Lower lobe of right lung (tissue), 2 donors: ENCODE results near the gene CREBBP. TPM values are rescaled to one million over a fixed set of nuclear protein-coding genes. Genes with fewer than 3 reads are reported as not detected.

Experiments used
- ATAC-seq, 2 donors: fragments of 200-7000 bp; cut with Tn5 transposase; one replicate each; pipeline ENCODE4 v1.9.1; 2020 to 2022; ENCODE audit warnings: mild to moderate bottlenecking in 2 of 2, moderate library complexity in 2 of 2
- DNase-seq: peaks from one replicate; pipeline ENCODE4 v3.0.0-alpha.2; 2020
- H3K27ac ChIP-seq: fragments of 200-600 bp; one replicate; pipeline ENCODE4 v1.8.0; 2022
- H3K27me3 ChIP-seq: fragments of 200-600 bp; one replicate; pipeline ENCODE4 v1.8.0; 2022; ENCODE audit warnings: low read depth
- H3K36me3 ChIP-seq: fragments of 200-600 bp; one replicate; pipeline ENCODE4 v1.8.0; 2022; ENCODE audit warnings: mild to moderate bottlenecking
- H3K4me1 ChIP-seq: fragments of 200-600 bp; one replicate; pipeline ENCODE4 v1.8.0; 2022
- H3K4me3 ChIP-seq: fragments of 200-600 bp; one replicate; pipeline ENCODE4 v1.8.0; 2022; ENCODE audit warnings: mild to moderate bottlenecking
- H3K9me3 ChIP-seq: fragments of 200-600 bp; one replicate; pipeline ENCODE4 v1.8.0; 2022
- CTCF ChIP-seq: fragments of 200-600 bp; IDR thresholded peaks from one replicate; pipeline ENCODE4 v1.8.0; 2022; ENCODE audit warnings: antibody characterized with exemption, mild to moderate bottlenecking
- intact Hi-C: fragments of 100-400 bp; cut with DNase I; formaldehyde crosslinking; loops from one replicate; pipeline ENCODE4 v1.11.0; 2022
- total RNA-seq: library from RNA; stranded (reverse); fragmentation: NEBNext Ultra II Directional; extraction: Animal tissue kit (Norgen Biotek cat#: 25700); gene quantifications from one replicate; pipeline ENCODE4 v1.2.1, GENCODE V29; 2021
- donor health status: DM: no; HTN: yes; CAD: no; lungs with severe emphysema.

Gene CREBBP
- total RNA-seq, 1 donor from 2014 or later, result 78.3 TPM

GRCh38 chr16:3800019-3800418 lies 80.5 kb downstream of the CREBBP start:
- Histone ChIP-seq H3K4me1 (peaks cover 50% of the 10 kb centered on the region), H3K4me3 (no peak overlapping the region), H3K27me3 (no peaks in the 10 kb centered on the region), H3K27ac (no peak overlapping the region), H3K36me3 (no peaks in the 10 kb centered on the region), H3K9me3 (no peaks in the 10 kb centered on the region)
- DNase-seq (no peak), ATAC-seq (no peak)
- no peak for TF ChIP-seq CTCF
- intact Hi-C loops, result no loop called here

- Histone ChIP-seq H3K36me3 (no peaks in the 10 kb centered on the region), H3K4me3 (no peak overlapping the region), H3K27me3 (no peaks in the 10 kb centered on the region), H3K4me1 (peaks cover 43% of the 10 kb centered on the region), H3K27ac (no peak overlapping the region), H3K9me3 (no peaks in the 10 kb centered on the region)
- intact Hi-C loops, result no loop called here
- DNase-seq (no peak), ATAC-seq (no peak)
- no peak for TF ChIP-seq CTCF
Observed at GRCh38 chr16:3799354-3799753, 81.2 kb downstream of the CREBBP start.

GRCh38 chr16:3798838-3799237 lies 81.7 kb downstream of the CREBBP start:
- no peaks in the 10 kb centered on the region for H3K36me3 ChIP-seq
- ATAC-seq (no peak), DNase-seq (no peak)
- no peak overlapping the region for H3K27ac ChIP-seq
- no peak for TF ChIP-seq CTCF
- H3K9me3 ChIP-seq, result no peaks in the 10 kb centered on the region
- H3K4me1 ChIP-seq, result peaks cover 38% of the 10 kb centered on the region
- no peak overlapping the region for H3K4me3 ChIP-seq
- intact Hi-C loops, result no loop called here
- H3K27me3 ChIP-seq, result no peaks in the 10 kb centered on the region

- H3K36me3 ChIP-seq, result peaks cover 2% of the 10 kb centered on the region
- ATAC-seq, result peak in 1 of 2 donors; percentile 61
- no peak overlapping the region for H3K4me3 ChIP-seq
- peaks cover 45% of the 10 kb centered on the region for H3K4me1 ChIP-seq
- no peaks in the 10 kb centered on the region for H3K9me3 ChIP-seq
- TF ChIP-seq CTCF, result no peak
- DNase-seq, result no peak
- no peaks in the 10 kb centered on the region for H3K27me3 ChIP-seq
- intact Hi-C loops, result no loop called here
- H3K27ac ChIP-seq, result no peak overlapping the region
Observed at GRCh38 chr16:3797904-3798811, 82.4 kb downstream of the CREBBP start.

GRCh38 chr16:3797473-3797872 lies 83.0 kb downstream of the CREBBP start:
- peaks cover 48% of the 10 kb centered on the region for H3K4me1 ChIP-seq
- no peak for ATAC-seq
- H3K27ac ChIP-seq, result no peak overlapping the region
- DNase-seq, result no peak
- TF ChIP-seq CTCF, result no peak
- peaks cover 9% of the 10 kb centered on the region for H3K36me3 ChIP-seq
- no peaks in the 10 kb centered on the region for H3K9me3 ChIP-seq
- intact Hi-C loops, result no loop called here
- no peak overlapping the region for H3K4me3 ChIP-seq
- no peaks in the 10 kb centered on the region for H3K27me3 ChIP-seq
